Activated T-cell treated with anti-CD3 and anti-CD28 coated beads, Interleukin-2, amount 50 U/mL, for 4 hours (primary cell): Measurements from ENCODE around the gene ATP6V1D. TPM values are rescaled to one million over a fixed set of nuclear protein-coding genes. Genes with fewer than 3 reads are reported as not detected.

Experiments used
- ATAC-seq, 2 donors: fragments of 200-7000 bp; cut with Tn5 transposase; one replicate each; pipeline ENCODE4 v1.10.0; 2021
- DNase-seq: peaks from one replicate; pipeline ENCODE4 v3.0.0-alpha.2; 2020
- H3K27me3 Mint-ChIP-seq: one replicate; pipeline ENCODE4 v1.8.0; 2021; ENCODE audit warnings: low read depth, mixed read lengths
- H3K36me3 Mint-ChIP-seq: one replicate; pipeline ENCODE4 v1.8.0; 2022; ENCODE audit warnings: mixed read lengths; ENCODE audit not compliant: insufficient read depth
- H3K4me1 Mint-ChIP-seq: one replicate; pipeline ENCODE4 v1.8.0; 2021; ENCODE audit warnings: low read depth, mixed read lengths
- H3K4me3 Mint-ChIP-seq: one replicate; pipeline ENCODE4 v1.8.0; 2021; ENCODE audit warnings: mild to moderate bottlenecking, moderate library complexity, mixed read lengths
- H3K9me3 Mint-ChIP-seq: one replicate; pipeline ENCODE4 v1.8.0; 2021; ENCODE audit warnings: mixed read lengths
- total RNA-seq, 3 donors: library from RNA; stranded (reverse); gene quantifications; one replicate each; pipeline ENCODE4 v1.2.1, GENCODE V29; 2021

The ATP6V1D gene
- total RNA-seq, 3 donors from 2014 or later: 22.7 to 30.9 (median 24.8) TPM

DNA sequence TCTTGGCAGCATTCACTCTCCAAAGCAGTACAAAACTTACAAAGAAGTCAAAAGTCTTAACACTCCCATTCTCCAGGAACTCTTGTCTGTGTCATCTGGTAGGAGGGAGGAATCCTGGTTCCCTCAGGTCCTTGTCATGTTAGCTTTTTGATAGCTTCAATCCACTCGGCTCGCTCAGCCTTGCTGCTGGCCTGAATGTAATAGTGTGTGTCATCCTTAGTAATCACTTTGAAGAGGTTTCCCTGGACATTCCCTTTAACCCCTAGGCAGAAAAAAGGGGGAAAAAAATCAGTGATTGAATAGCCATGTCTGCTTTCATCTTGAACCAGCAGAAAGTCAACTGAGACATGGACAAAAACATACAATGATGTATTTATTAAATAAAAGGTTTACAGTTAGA, 27.6 kb upstream of the ATP6V1D start:
- ATAC-seq: no peak
- Mint-ChIP-seq H3K4me1 (peaks cover 6% of the 10 kb centered on the region), H3K36me3 (peaks cover 38% of the 10 kb centered on the region), H3K27me3 (no peaks in the 10 kb centered on the region), H3K9me3 (no peaks in the 10 kb centered on the region), H3K4me3 (no peak overlapping the region)
- no peak for DNase-seq

DNA sequence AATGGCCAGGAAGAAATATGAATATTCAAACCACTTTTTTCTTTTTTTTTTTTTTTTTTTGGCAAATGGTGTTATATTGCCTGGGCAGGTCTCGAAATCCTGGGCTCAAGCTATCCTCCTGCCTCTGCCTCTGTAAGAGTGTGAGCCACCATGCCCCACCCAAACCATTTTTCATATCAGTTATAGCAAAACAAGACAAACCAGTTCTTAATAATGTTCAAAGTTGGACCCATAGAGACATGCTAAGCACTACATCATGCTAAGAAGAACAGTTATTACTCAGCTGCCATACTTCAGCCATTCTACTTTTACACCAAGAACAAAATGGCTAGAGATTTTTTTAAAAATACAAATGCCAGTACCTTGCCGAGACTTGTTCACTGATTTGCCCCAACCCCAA, 26.0 kb upstream of the ATP6V1D start:
- DNase-seq: no peak
- H3K9me3 Mint-ChIP-seq: no peaks in the 10 kb centered on the region
- H3K27me3 Mint-ChIP-seq: no peaks in the 10 kb centered on the region
- H3K4me3 Mint-ChIP-seq: no peak overlapping the region
- no peak for ATAC-seq
- H3K4me1 Mint-ChIP-seq: peaks cover under 1% of the 10 kb centered on the region
- peaks cover 48% of the 10 kb centered on the region for H3K36me3 Mint-ChIP-seq

DNA sequence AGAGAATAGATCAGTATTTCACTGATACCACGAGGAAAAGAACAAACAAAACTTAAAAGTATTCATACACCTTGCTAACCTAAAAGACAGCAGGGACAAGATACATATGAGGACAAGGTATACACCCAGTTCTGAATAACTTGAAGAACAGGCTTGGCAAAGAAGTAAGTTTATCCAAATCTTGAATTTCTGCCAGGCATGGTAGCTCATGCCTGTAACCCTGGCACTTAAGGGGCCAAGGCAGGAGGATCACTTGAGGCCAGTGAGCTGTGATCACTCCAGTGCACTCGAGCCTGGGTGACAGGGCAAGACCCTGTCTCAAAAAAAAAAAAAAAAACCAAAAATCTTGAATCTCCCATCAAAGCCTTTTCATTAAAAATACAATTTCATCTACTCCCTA, 25.5 kb upstream of the ATP6V1D start:
- Mint-ChIP-seq H3K4me3 (no peak overlapping the region), H3K9me3 (no peaks in the 10 kb centered on the region), H3K4me1 (no peaks in the 10 kb centered on the region), H3K36me3 (peaks cover 53% of the 10 kb centered on the region), H3K27me3 (no peaks in the 10 kb centered on the region)
- DNase-seq (no peak), ATAC-seq (no peak)

DNA sequence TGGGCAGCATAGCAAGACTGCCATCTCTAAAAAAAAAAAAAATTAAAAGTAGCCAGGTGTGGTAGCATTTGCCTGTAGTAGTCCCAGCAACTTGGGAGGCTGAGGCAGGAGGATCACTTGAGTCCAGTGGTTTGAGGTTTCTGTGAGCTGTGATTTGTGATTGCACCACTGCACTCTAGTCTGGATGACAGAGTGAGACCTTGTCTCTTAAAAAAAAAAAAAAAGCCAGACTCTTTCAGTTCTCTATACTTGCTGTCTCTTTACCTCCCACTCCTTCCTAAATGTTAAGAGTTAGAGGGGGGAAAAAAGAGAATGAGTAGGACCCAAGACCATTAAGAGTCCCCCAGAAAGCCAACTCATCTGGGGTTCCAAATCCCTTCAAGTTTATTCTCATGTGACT, 18.3 kb upstream of the ATP6V1D start:
- H3K9me3 Mint-ChIP-seq: no peaks in the 10 kb centered on the region
- no peak overlapping the region for H3K4me3 Mint-ChIP-seq
- peaks cover 56% of the 10 kb centered on the region for H3K36me3 Mint-ChIP-seq
- no peak for ATAC-seq
- peaks cover 17% of the 10 kb centered on the region for H3K4me1 Mint-ChIP-seq
- H3K27me3 Mint-ChIP-seq: no peaks in the 10 kb centered on the region
- no peak for DNase-seq

- peak; percentile 90 to 92 for ATAC-seq
- Mint-ChIP-seq H3K36me3 (peaks cover 44% of the 10 kb centered on the region), H3K4me1 (peaks cover 33% of the 10 kb centered on the region), H3K9me3 (no peaks in the 10 kb centered on the region), H3K27me3 (no peaks in the 10 kb centered on the region), H3K4me3 (no peak overlapping the region)
- no peak for DNase-seq
Measured at GRCh38 chr14:67373347-67373746, 13.7 kb upstream of the ATP6V1D start.

- Mint-ChIP-seq H3K4me3 (no peak overlapping the region), H3K9me3 (no peaks in the 10 kb centered on the region), H3K4me1 (peaks cover 37% of the 10 kb centered on the region), H3K36me3 (peaks cover 48% of the 10 kb centered on the region), H3K27me3 (no peaks in the 10 kb centered on the region)
- DNase-seq: no peak
- ATAC-seq: no peak
Measured at GRCh38 chr14:67372833-67373232, 13.2 kb upstream of the ATP6V1D start.

- ATAC-seq: no peak
- Mint-ChIP-seq H3K4me3 (no peak overlapping the region), H3K9me3 (no peaks in the 10 kb centered on the region), H3K27me3 (no peaks in the 10 kb centered on the region), H3K36me3 (peaks cover 42% of the 10 kb centered on the region), H3K4me1 (peaks cover 38% of the 10 kb centered on the region)
- DNase-seq: no peak
Measured at GRCh38 chr14:67371247-67372148, 11.9 kb upstream of the ATP6V1D start.

- H3K9me3 Mint-ChIP-seq: no peaks in the 10 kb centered on the region
Measured at GRCh38 chr14:67370830-67371229, 11.2 kb upstream of the ATP6V1D start.

GRCh38 chr14:67365476-67365875, 5.9 kb upstream of the ATP6V1D start:
- no peak for ATAC-seq
- peaks cover 53% of the 10 kb centered on the region for H3K4me1 Mint-ChIP-seq
- DNase-seq: no peak
- H3K9me3 Mint-ChIP-seq: no peaks in the 10 kb centered on the region
- no peak overlapping the region for H3K4me3 Mint-ChIP-seq
- peaks cover 37% of the 10 kb centered on the region for H3K36me3 Mint-ChIP-seq
- H3K27me3 Mint-ChIP-seq: no peaks in the 10 kb centered on the region

More at GRCh38 chr14:67370830-67371229, 11.2 kb upstream of the ATP6V1D start:
- Mint-ChIP-seq H3K4me3 (no peak overlapping the region), H3K36me3 (peaks cover 40% of the 10 kb centered on the region), H3K4me1 (peaks cover 40% of the 10 kb centered on the region), H3K27me3 (no peaks in the 10 kb centered on the region)
- peak; percentile 51 to 66 for ATAC-seq
- DNase-seq: no peak

DNA sequence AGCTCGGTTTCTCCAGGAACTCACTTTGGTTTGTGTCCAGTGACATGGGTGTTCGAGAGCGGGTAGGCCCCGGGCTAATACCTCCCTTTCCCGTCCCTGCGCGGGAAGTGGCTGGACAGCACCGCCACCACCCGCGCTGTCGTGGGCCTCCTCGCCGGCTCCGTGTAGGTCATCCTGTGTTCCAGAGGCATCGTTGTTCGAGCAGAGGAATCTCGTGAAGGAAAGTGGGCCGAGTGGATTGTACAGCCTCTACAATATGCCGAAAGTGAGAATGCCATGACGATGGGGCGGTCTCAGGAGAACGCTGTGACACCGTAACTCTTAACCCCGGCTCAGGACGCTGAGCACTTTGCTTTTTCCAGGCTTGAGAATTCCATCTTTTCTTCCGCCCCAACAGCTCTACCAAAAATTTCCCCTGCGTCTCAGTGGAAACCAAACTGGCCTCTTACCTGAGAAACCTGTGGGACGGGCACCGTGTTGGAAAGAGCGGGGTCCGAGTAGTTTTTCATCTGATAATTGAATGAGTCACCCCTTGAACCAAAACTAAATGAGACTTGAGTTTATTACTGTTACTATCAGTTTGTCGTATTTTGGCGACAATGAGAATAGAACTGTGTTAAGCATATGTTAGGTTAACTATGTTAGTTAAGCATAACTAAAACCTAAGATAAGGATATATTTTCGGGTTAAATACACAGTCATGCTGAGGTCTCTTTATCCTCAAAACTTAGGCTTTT, 1.0 kb upstream of the ATP6V1D start:
- peak; percentile 39 to 41 for ATAC-seq
- no peaks in the 10 kb centered on the region for H3K9me3 Mint-ChIP-seq
- H3K27me3 Mint-ChIP-seq: no peaks in the 10 kb centered on the region

GRCh38 chr14:67358924-67359774, 455 bp downstream of the ATP6V1D start:
- DNase-seq: no peak
- peak overlapping the region; percentile 98 for H3K4me3 Mint-ChIP-seq
- no peaks in the 10 kb centered on the region for H3K9me3 Mint-ChIP-seq
- peaks cover 5% of the 10 kb centered on the region for H3K36me3 Mint-ChIP-seq
- H3K27me3 Mint-ChIP-seq: no peaks in the 10 kb centered on the region
- peaks cover 47% of the 10 kb centered on the region for H3K4me1 Mint-ChIP-seq
- ATAC-seq: no peak

More for the DNA sequence above, 1.0 kb upstream of the ATP6V1D start:
- H3K4me1 Mint-ChIP-seq: peaks cover 58% of the 10 kb centered on the region
- DNase-seq: no peak
- peaks cover 14% of the 10 kb centered on the region for H3K36me3 Mint-ChIP-seq
- H3K4me3 Mint-ChIP-seq: peak overlapping the region; percentile 98

- H3K27me3 Mint-ChIP-seq: no peaks in the 10 kb centered on the region
- DNase-seq (no peak), ATAC-seq (no peak)
- peak overlapping the region; percentile 98 for H3K4me3 Mint-ChIP-seq
- peaks cover 6% of the 10 kb centered on the region for H3K36me3 Mint-ChIP-seq
- no peaks in the 10 kb centered on the region for H3K9me3 Mint-ChIP-seq
- peaks cover 41% of the 10 kb centered on the region for H3K4me1 Mint-ChIP-seq
Measured at GRCh38 chr14:67357969-67358354, 1.6 kb downstream of the ATP6V1D start.

DNA sequence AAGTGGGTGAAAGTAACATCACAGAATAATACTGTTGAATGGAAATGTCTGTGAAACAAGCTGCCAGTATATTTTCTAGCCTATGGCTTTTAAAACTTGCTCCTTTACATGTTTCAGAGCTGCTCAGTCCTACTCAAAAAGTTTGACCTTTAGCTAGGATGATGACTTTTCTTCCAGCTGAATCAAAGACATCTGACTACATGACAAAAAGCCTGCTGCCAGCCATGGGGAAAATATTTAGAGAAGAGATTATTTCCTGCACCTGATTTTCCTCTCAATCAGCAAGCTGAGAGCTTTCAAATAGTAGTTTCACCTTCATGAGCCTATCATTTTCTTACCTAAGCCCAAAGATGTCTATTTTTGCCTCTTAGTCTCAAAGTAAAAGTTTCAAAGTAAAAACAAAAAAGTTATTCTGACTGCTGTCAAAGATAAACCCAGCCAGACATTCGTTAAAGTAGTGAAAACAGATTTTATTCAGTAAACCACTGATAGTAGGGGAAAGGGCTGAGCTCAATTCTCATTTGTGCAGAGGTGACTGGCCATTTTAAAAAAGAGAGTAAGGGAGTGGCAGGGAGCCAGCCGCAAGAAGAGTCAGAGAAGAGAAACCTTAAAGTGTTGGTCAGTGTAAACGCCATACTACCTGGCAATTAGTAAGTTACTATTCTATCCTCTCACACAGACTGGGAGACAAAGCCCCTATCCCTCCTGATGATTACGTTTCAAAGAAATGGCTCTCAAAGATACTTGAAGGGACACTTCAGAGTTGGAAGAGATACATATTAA, 2.2 kb downstream of the ATP6V1D start:
- ATAC-seq (no peak), DNase-seq (no peak)
- Mint-ChIP-seq H3K9me3 (no peaks in the 10 kb centered on the region), H3K4me3 (peak overlapping the region; percentile 98), H3K4me1 (peaks cover 38% of the 10 kb centered on the region), H3K36me3 (peaks cover 6% of the 10 kb centered on the region), H3K27me3 (no peaks in the 10 kb centered on the region)
